GM10248 (cell line): ENCODE measurements around the gene ABHD16A.

Source experiments
- CTCF ChIA-PET: fragments of 300-600 bp; sonication (Branson Sonifier 250); formaldehyde crosslinking; extraction: SDS; loops from one replicate; lab custom pipeline; 2021; ENCODE audit warnings: antibody characterized with exemption; lab: Yijun Ruan, JAX
- POLR2A ChIA-PET: fragments of 350-650 bp; sonication (Branson Sonifier 250); formaldehyde crosslinking; extraction: SDS; loops from one replicate; lab custom pipeline; 2020; ENCODE audit warnings: antibody characterized with exemption; lab: Yijun Ruan, JAX
- DNase-seq: peaks from one replicate; pipeline ENCODE4 v3.0.0; 2012; ENCODE audit errors: extremely low spot score
- TF ChIP-seq, protein P1 (sequence below): IDR thresholded peaks from 2 replicates; pipeline ENCODE4 v1.5.1; 2012; ENCODE audit warnings: mild to moderate bottlenecking, low read depth; ENCODE audit errors: extremely low read depth, missing control alignments, control extremely low read depth

The ABHD16A gene

DNA sequence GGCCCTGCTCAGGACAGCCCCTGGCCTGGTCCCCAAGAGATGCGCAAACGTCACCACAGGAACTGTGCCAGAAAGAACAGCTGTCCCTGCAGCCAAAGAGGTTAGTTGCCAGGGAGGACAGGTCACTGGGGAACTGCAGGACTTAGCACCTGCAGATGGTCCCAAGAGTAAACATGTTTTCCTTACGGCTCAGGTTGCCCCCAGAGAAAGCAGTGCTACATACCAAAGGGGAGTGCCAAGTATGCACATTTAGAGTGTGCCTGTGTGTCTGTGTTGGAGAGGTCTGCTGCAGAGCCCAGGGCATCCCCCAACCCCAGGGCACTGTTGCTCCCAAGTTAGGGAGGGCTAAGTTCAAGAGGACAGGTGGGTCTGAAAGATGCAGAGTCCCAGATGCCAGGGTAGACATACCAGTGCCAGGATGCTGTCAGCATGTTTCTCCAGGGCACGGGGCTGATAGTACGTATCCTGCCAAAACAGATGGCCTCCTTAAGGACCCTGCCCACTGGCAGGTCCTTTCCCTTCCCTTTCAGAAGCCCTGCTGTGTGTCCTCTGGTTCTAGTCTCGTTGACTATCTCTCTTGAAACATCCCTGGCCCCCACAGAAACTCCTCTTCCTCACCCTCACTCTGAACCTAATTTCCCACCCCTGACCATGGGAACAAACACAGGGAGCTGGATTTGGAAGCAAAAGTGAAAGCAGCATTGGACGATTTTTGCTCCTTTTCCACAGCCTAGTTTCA, 1.3 kb downstream of the ABHD16A start:
- no peak for DNase-seq
- ChIA-PET CTCF (interaction anchor here (1.3 to 1.8 kb wide), 4 partner anchors 9 to 28 kb away, joined by 4 to 6 read pairs (median 4); no protein-coding TSS in a partner anchor), POLR2A (interaction anchor here (0.6 kb wide), 1 partner anchor 127 kb away, joined by 3 read pairs; no protein-coding TSS in a partner anchor)
- TF ChIP-seq, protein P1, sequence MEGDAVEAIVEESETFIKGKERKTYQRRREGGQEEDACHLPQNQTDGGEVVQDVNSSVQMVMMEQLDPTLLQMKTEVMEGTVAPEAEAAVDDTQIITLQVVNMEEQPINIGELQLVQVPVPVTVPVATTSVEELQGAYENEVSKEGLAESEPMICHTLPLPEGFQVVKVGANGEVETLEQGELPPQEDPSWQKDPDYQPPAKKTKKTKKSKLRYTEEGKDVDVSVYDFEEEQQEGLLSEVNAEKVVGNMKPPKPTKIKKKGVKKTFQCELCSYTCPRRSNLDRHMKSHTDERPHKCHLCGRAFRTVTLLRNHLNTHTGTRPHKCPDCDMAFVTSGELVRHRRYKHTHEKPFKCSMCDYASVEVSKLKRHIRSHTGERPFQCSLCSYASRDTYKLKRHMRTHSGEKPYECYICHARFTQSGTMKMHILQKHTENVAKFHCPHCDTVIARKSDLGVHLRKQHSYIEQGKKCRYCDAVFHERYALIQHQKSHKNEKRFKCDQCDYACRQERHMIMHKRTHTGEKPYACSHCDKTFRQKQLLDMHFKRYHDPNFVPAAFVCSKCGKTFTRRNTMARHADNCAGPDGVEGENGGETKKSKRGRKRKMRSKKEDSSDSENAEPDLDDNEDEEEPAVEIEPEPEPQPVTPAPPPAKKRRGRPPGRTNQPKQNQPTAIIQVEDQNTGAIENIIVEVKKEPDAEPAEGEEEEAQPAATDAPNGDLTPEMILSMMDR = no peak

DNA sequence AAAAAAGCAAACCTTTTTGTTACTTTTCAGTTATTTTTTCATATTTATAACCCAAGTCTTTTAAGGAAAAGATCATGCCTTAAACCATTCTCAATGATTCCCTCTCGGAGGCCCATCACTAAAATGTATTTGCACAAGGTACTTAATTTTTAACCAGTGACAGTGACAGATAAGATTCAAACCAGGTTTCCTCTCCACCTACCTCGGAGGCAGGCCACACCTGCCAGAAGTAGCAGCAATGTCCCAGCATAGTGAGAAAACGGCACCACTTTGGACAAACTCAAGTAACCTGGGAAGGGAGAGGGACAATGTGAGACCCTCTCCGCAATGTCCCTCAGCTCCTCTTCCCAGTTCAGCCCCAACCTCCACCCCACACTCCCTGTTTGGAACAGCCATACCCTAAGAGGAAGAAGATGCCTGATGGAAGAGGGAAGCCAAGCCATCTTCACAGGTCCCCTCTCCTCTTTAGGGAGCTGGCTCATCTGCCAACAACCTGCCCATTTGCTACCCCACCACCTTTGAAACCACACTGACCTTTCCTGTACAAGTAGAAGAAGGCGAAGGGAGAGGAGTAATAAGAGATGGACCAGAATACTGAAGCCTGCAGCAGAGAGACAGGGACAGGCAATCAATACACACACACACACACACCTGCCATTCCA, 2.3 kb downstream of the ABHD16A start:
- POLR2A ChIA-PET = interaction anchor here (0.6 kb wide), 1 partner anchor 126 kb away, joined by 3 read pairs; no protein-coding TSS in a partner anchor
- DNase-seq = no peak
- CTCF ChIA-PET = interaction anchor here (1.6 kb wide), 1 partner anchor 69 kb away, joined by 5 read pairs; no protein-coding TSS in a partner anchor
- TF ChIP-seq, protein P1 = no peak

DNA sequence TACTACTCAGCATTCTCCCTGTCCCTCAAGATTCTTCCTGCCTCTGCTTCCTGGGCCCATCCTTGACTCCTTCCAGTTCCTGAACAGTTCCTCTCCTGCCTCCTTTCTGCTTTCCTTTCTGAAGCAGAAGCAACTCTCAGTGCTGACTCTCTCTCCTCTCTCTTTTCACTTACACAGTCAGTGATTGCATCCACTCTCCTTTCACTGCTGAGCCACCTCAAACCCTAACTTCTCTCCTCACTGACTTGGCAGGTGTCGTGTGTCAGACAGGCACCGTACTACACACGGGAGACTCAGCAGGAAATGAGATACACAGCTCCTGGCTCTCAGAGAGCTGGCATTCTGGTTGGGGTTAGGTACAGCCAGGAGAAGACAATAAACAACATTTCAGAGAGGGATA, 5.6 kb downstream of the ABHD16A start:
- no peak for DNase-seq
- POLR2A ChIA-PET = interaction anchor here (0.9 kb wide), 1 partner anchor 33 kb away, joined by 3 read pairs; the partner anchor contains the start of gene GPANK1
- CTCF ChIA-PET = interaction anchor here (0.8 to 2.1 kb wide), 2 partner anchors 8 to 192 kb away, joined by 3 to 7 read pairs; no protein-coding TSS in a partner anchor
- TF ChIP-seq, protein P1 = no peak

DNA sequence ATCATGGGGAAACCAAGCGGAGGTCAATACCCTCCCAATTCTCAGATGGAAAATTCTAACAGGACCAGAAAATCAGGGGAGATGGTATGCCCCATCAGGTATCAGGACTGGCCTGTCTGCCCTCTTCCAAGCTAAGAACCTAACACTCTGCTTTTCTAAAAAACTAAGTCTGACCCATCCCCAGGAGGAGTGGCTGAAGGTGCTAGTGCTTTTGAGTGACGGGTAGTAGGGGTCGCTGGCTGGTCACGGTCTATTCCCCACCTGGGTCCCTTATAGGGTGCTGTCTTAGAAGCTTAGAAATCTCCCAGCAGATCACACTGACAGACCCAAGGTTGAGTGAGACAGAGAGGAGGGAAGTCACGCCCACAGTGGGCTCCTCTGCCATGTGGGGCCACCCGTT, 9.6 kb downstream of the ABHD16A start:
- CTCF ChIA-PET = interaction anchor here (0.8 to 6.1 kb wide), 7 partner anchors 9 to 76 kb away, joined by 3 to 26 read pairs (median 6); partner anchors contain the start of genes ABHD16A, DDAH2, GPANK1 and LY6G5C

DNA sequence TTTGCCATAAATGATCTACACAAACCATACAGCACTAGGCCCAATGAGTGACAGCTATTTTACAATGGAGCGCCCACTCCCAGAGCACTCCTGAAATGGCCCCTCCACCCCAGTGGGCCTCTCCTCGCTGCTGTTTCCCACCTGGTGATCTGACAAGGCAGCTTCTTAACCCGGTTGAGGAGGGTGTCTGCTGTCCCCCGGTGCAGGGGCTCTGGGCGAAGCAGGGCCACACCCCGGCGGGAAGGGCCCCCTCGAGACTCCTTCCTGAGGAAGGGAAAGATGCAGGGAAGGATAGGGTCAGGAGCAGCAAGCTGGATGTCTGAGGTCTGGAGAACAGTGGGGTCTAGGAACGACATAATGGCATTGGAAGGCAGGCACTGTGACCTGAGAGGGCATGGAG, 10.2 kb downstream of the ABHD16A start:
- DNase-seq = no peak
- POLR2A ChIA-PET = interaction anchor here (0.6 kb wide), 1 partner anchor 45 kb away, joined by 3 read pairs; no protein-coding TSS in a partner anchor
- TF ChIP-seq, protein P1 = no peak
- CTCF ChIA-PET = interaction anchor here (1.0 to 6.1 kb wide), 8 partner anchors 9 to 103 kb away, joined by 3 to 26 read pairs (median 6); partner anchors contain the start of genes ABHD16A, DDAH2, GPANK1 and LY6G5C

More for the DNA sequence above, 9.6 kb downstream of the ABHD16A start:
- DNase-seq = no peak
- TF ChIP-seq, protein P1 = no peak
- POLR2A ChIA-PET = interaction anchor here (0.6 to 0.7 kb wide), 3 partner anchors 20 to 183 kb away, joined by 3 to 5 read pairs (median 4); no protein-coding TSS in a partner anchor

DNA sequence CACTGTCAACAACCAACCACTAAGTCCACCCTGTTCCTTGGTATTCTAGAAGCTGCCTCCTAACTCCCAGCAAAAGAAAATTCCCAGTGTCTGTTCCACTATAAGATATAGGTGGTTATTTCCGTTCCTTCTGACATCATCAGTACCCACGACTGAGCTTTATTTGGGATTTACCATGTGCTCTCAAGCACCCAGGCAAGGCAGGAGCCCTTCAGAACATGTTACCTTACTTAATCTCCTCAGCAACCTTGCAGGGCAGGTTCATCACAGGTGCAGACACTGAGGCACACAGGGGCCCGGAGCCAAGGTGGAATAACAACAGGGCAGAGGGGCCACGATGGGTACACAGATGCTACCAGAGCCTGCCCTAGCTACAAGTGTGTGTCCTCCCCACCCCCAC, 10.8 kb downstream of the ABHD16A start:
- ChIA-PET CTCF (interaction anchor here (1.0 to 6.1 kb wide), 5 partner anchors 10 to 104 kb away, joined by 3 to 26 read pairs (median 5); partner anchors contain the start of genes ABHD16A, LY6G5C and VARS1), POLR2A (interaction anchor here (0.5 to 1.3 kb wide), 3 partner anchors 46 to 218 kb away, joined by 3 read pairs; partner anchors contain the start of gene HSPA1B)
- no peak for DNase-seq
- TF ChIP-seq, protein P1 = no peak
